GM10266 (cell line): ENCODE measurements around the gene HEG1.
"Not testable (repeated sequence)": the region's sequence is repeated elsewhere in the genome, so short reads cannot be mapped to it uniquely, and the experiment has no call there.

Source experiments
- DNase-seq: peaks from one replicate; pipeline ENCODE4 v3.0.0; 2012; ENCODE audit errors: extremely low spot score
- CTCF ChIP-seq: IDR thresholded peaks from 2 replicates; pipeline ENCODE4 v1.5.1; 2012; ENCODE audit warnings: mild to moderate bottlenecking, low read depth; ENCODE audit not compliant: control insufficient read depth, insufficient read depth; ENCODE audit errors: missing control alignments

Gene HEG1

DNA sequence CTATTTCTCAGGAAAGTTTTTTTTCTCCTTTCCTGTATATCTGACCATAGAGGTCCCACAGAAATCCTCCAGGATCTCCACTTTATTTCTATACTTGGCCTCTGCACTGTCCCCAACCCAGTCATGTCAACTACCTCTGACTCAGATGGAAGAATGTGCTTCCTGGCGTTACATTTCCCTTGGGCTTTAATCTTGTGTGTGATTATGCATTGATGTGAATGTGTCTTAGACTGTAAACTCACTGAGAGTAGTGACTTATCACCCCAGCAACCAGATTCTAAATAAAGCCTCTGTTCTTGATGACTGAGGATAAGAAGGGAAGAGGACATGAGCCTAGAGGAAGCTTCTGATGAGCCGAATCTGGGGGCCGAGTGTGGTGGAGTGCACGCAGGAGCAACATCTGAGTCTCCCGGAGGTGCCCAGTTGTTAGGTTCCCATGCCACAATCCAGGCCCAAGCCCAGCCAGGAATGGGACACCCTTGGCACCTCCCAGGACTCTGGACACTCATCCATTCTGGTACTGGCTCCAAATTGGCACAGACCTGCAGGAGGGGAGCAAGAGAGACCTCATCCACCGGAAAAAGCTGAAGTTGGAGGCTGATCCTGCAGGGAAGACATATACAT, 32.1 kb upstream of the HEG1 start:
- no peak for DNase-seq

DNA sequence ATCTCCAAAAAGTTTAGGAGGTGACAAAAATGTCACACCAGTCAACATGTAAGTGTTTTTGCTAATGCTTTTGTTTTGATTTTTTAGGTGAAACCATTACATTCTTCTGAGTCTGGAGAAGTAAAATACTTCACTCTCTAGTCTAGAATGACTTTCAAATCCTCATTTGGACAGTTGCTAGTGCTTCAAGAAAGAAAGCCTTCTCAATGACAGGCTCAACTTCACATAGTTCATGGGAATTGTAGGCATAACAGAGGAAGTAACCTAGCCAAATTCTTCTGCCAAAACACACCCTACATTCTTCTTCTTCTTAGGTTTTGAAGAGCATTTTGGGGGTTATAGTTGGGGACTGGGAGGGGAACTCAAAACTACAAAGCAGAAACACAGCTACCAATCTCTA, 29.4 kb upstream of the HEG1 start:
- TF ChIP-seq CTCF, result no peak
- DNase-seq, result no peak

More for the DNA sequence above, 32.1 kb upstream of the HEG1 start:
- no peak for TF ChIP-seq CTCF

GRCh38 chr3:125083776-125084175, 28.0 kb upstream of the HEG1 start:
- DNase-seq, result no peak

DNA sequence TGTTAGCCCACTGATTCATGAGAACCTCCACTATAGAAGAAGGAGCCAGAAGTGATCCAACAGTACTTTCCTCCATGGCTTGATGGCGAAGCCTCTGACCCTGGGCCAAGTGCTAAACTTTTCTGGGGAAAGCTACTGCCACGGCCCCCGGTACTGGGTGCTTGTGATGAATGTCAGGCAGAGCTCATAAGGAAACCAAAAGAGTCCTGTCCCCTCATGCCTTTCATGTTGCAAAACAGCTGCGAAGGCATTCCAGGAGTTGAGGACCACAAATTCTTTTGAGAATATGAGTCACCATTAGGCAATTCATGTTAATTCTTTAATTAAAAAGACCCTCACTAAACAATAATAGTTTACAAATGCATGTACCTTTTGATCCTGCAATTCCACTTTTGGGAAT, 26.5 kb upstream of the HEG1 start:
- not testable (repeated sequence) for DNase-seq

More at GRCh38 chr3:125083776-125084175, 28.0 kb upstream of the HEG1 start:
- no peak for TF ChIP-seq CTCF

DNA sequence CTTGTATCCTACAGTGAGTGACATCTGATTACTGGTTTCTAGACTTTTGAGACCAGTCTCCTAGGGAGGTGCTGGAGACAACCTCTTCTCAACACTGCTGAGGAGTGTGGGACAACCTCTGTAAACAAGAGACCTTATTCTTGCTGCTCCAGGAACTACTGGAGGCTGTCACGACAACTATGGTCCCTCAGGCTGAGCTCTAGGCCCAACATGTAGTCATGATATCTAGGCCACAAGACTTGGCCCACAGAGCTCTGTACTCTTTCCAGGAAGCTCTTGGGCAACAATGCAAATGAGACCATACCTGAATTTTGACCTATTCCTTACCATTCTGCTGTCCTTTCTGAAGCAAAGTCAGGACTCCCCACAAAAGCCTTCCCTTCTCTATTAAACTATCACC, 24.3 kb upstream of the HEG1 start:
- TF ChIP-seq CTCF, result no peak
- DNase-seq, result no peak

- no peak for DNase-seq
- no peak for TF ChIP-seq CTCF
Measured at GRCh38 chr3:125079675-125080045, 23.9 kb upstream of the HEG1 start.

DNA sequence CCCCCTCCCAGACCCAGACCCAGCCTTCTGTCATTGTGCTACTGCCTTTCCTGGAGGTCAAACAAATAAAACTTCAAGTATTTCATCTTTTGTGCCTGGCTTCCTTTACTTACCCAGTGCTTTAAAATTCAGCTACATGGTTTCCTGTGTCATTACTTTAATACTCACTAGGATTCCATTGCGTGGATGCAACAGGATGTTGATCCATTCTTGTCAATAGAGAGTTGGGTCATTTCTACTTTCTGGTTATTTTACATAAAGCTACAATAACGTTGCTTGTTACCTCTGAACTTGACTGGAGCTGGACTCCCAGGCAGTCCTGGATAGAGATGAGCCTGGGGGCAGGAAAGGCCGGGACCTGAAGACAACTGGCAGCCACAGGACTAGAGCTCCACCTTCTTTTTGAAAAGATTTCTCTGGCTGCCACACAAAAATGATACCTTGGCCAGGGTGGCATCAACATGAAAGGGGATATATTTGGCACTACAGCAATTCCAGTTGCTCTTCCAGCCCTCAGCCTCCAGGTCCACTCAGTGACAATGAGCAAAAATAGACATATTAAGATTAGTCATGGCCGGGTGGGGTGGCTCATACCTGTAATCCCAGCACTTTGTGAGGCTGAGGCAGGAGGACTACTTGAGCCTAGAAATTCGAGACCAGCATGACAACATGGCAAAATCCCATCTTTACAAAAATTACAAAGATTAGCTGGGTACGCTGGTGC, 23.3 kb upstream of the HEG1 start:
- no peak for TF ChIP-seq CTCF
- no peak for DNase-seq
